GM10248 (cell line): Measurements from ENCODE around the gene KLHL29.

Experiments used
- CTCF ChIA-PET: fragments of 300-600 bp; sonication (Branson Sonifier 250); formaldehyde crosslinking; extraction: SDS; loops from one replicate; lab custom pipeline; 2021; ENCODE audit warnings: antibody characterized with exemption; lab: Yijun Ruan, JAX
- POLR2A ChIA-PET: fragments of 350-650 bp; sonication (Branson Sonifier 250); formaldehyde crosslinking; extraction: SDS; loops from one replicate; lab custom pipeline; 2020; ENCODE audit warnings: antibody characterized with exemption; lab: Yijun Ruan, JAX
- DNase-seq: peaks from one replicate; pipeline ENCODE4 v3.0.0; 2012; ENCODE audit errors: extremely low spot score
- TF ChIP-seq, protein P1 (sequence below): IDR thresholded peaks from 2 replicates; pipeline ENCODE4 v1.5.1; 2012; ENCODE audit warnings: mild to moderate bottlenecking, low read depth; ENCODE audit errors: extremely low read depth, missing control alignments, control extremely low read depth

Gene KLHL29

GRCh38 chr2:23491591-23492336 lies 106.8 kb downstream of the KLHL29 start:
- POLR2A ChIA-PET, result no interaction called here
- no peak for DNase-seq
- CTCF ChIA-PET, result interaction anchor here (0.9 to 1.2 kb wide), 3 partner anchors 9 to 38 kb away, joined by 3 to 4 read pairs (median 3); no protein-coding TSS in a partner anchor
- TF ChIP-seq, protein P1, sequence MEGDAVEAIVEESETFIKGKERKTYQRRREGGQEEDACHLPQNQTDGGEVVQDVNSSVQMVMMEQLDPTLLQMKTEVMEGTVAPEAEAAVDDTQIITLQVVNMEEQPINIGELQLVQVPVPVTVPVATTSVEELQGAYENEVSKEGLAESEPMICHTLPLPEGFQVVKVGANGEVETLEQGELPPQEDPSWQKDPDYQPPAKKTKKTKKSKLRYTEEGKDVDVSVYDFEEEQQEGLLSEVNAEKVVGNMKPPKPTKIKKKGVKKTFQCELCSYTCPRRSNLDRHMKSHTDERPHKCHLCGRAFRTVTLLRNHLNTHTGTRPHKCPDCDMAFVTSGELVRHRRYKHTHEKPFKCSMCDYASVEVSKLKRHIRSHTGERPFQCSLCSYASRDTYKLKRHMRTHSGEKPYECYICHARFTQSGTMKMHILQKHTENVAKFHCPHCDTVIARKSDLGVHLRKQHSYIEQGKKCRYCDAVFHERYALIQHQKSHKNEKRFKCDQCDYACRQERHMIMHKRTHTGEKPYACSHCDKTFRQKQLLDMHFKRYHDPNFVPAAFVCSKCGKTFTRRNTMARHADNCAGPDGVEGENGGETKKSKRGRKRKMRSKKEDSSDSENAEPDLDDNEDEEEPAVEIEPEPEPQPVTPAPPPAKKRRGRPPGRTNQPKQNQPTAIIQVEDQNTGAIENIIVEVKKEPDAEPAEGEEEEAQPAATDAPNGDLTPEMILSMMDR, result no peak

DNA sequence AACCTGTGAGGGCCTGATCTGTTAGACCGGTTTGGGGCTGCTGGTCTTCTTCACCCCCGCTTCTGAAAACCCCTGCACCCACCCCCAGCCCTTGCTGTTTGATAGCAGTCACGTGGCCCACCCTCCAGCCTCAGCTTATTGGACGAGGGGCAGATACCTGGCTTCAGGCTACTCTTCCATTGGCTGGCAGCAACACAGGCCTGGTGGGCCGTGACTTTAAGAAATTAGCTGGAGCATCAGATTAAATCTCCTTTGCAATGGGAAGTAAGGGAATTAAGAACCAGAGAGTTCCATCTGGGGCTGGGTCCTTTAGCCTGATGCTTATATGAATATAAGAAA lies 107.3 kb downstream of the KLHL29 start:
- ChIA-PET CTCF (interaction anchor here (2.2 kb wide), 1 partner anchor 15 kb away, joined by 7 read pairs; no protein-coding TSS in a partner anchor), POLR2A (no interaction called here)
- DNase-seq, result no peak
- TF ChIP-seq, protein P1, result no peak

- DNase-seq, result no peak
- POLR2A ChIA-PET, result no interaction called here
These were observed 107.9 kb downstream of the KLHL29 start for GRCh38 chr2:23492921-23493320.

DNA sequence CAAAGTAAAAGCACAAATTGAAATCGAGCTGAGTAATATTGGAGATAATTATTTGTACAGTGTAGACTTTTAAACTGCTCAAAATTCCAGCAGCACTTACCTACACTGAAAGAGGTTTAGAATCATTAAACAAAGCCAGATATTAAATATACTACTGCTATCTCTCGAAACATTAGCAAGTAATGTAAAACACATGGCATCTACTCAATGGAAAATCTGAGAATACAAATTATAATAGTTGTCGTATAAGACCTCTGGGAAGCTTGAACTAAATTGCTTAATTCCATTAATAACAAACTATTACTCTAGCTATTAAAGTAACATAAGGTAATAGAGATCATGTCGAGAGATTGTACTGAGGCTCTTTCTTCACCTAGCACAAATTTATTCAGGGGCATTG lies 108.9 kb downstream of the KLHL29 start:
- ChIA-PET POLR2A (no interaction called here), CTCF (interaction anchor here (1.0 to 2.2 kb wide), 3 partner anchors 14 to 59 kb away, joined by 3 to 7 read pairs (median 3); no protein-coding TSS in a partner anchor)
- TF ChIP-seq, protein P1, result no peak
- DNase-seq, result no peak

More at GRCh38 chr2:23492921-23493320, 107.9 kb downstream of the KLHL29 start:
- TF ChIP-seq, protein P1, result no peak
- CTCF ChIA-PET, result interaction anchor here (2.2 kb wide), 1 partner anchor 15 kb away, joined by 7 read pairs; no protein-coding TSS in a partner anchor

- DNase-seq, result no peak
- TF ChIP-seq, protein P1, result no peak
- CTCF ChIA-PET, result interaction anchor here (1.0 to 2.2 kb wide), 3 partner anchors 15 to 59 kb away, joined by 3 to 7 read pairs (median 3); no protein-coding TSS in a partner anchor
- POLR2A ChIA-PET, result no interaction called here
These were observed 109.3 kb downstream of the KLHL29 start for GRCh38 chr2:23494286-23494685.

- CTCF ChIA-PET, result interaction anchor here (1.1 kb wide), 1 partner anchor 12 kb away, joined by 3 read pairs; no protein-coding TSS in a partner anchor
- no peak for DNase-seq
- POLR2A ChIA-PET, result no interaction called here
- TF ChIP-seq, protein P1, result no peak
These were observed 110.7 kb downstream of the KLHL29 start for GRCh38 chr2:23495661-23496114.
